H1 (cell line): ENCODE measurements around the gene CCNY. TPM values are rescaled to one million over a fixed set of nuclear protein-coding genes. Genes with fewer than 3 reads are reported as not detected.

Experiments
- MAFK ChIP-seq: IDR thresholded peaks from 2 replicates; pipeline ENCODE4 v1.6.1; 2012; ENCODE audit warnings: low read depth, mild to moderate bottlenecking, improper control_type of control experiment, low read length
- POLR2AphosphoS5 ChIP-seq: IDR thresholded peaks from 2 replicates; pipeline ENCODE4 v1.6.1; 2011; ENCODE audit warnings: low read depth, low read length
- SP4 ChIP-seq: IDR thresholded peaks from 2 replicates; pipeline ENCODE4 v1.6.1; 2012; ENCODE audit warnings: low read length, inconsistent platforms
- TCF12 ChIP-seq: IDR thresholded peaks from 2 replicates; pipeline ENCODE4 v1.6.1; 2011; ENCODE audit warnings: low read depth, mild to moderate bottlenecking, low read length
- polyA plus RNA-seq, 7 experiments: library from polyadenylated mRNA; depleted of rRNA in 3 of 7; stranded (reverse) in 5 of 7; unstranded in 2 of 7; fragments of >200 nt in 5 of 7; fragments of 200-250 nt in 2 of 7; gene quantifications; 1 replicate in 5 of 7; 2 replicates in 1 of 7; 4 replicates in 1 of 7; pipeline versions ENCODE4 v1.2.1 to v1.2.3, GENCODE V29; 2011 to 2013; ENCODE audit warnings: missing spikeins in 2 of 7, mixed read lengths in 2 of 7
- total RNA-seq: library from RNA; stranded (reverse); fragmentation: NEBNext Ultra II Directional; extraction: Animal tissue kit (Norgen Biotek cat#: 25700); gene quantifications from 2 replicates; pipeline ENCODE4 v1.2.1, GENCODE V29; 2021
- TF ChIP-seq, protein P1 (sequence below): fragments of 300-600 bp; sonication (generic); IDR thresholded peaks from 2 replicates; pipeline ENCODE4 v1.7.1; 2012; ENCODE audit warnings: low read length, moderate library complexity, mild to moderate bottlenecking, inconsistent platforms; ENCODE audit not compliant: insufficient replicate concordance

CCNY gene
- total and polyA plus RNA-seq, 2 of the 8 experiments (the other 6 are each of a cell fraction or from before 2014, with no cell fraction given), result 25.3 to 68.2 TPM

DNA sequence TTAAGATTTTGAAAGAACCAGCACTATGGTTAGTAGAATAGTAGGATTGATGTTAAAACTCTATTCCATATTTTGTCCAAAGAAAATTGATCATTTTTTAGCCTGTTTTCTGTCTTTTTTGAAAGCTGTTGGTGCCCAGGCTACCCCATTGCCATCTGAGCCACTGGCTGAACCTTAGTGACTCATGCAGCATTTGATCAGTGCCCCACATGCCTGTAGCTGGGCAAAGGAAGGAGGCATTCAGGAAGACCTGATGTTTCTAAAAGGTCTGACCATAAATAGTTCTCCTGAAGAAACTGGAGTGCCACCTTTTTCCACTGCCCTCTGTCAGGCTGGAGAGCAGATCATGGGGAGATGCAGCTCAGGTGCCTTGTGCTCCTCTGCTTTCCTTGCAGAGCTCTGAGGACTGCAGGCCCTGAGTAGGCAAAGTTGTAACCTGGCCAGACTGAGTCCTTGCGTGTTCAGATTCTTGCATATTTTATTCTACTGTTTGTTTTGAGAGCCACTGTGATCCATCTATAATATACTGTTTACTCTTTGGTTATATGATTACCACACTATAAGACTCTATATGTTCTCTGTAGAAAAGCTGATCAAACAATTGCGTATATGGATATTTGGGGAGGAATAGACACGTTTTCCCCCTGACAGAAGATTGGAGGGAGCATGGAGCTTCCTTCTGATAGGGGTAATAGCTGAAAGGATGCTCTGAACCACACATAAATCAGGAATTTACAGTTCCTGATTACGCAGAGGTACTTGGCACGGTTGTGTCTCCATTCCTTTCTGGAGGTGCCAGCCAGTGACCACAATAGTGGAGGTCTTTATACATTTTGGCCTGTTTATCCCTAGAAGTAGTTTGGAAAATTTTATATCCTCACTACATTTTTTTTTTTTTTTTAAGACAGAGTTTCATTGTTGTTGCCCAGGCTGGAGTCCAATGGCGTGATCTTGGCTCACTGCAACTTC, 219.9 kb downstream of the CCNY start (continued):
- TF ChIP-seq MAFK, result no peak
- TF ChIP-seq SP4, result no peak
- no peak for TF ChIP-seq POLR2AphosphoS5
- TF ChIP-seq TCF12, result no peak
- TF ChIP-seq, protein P1, sequence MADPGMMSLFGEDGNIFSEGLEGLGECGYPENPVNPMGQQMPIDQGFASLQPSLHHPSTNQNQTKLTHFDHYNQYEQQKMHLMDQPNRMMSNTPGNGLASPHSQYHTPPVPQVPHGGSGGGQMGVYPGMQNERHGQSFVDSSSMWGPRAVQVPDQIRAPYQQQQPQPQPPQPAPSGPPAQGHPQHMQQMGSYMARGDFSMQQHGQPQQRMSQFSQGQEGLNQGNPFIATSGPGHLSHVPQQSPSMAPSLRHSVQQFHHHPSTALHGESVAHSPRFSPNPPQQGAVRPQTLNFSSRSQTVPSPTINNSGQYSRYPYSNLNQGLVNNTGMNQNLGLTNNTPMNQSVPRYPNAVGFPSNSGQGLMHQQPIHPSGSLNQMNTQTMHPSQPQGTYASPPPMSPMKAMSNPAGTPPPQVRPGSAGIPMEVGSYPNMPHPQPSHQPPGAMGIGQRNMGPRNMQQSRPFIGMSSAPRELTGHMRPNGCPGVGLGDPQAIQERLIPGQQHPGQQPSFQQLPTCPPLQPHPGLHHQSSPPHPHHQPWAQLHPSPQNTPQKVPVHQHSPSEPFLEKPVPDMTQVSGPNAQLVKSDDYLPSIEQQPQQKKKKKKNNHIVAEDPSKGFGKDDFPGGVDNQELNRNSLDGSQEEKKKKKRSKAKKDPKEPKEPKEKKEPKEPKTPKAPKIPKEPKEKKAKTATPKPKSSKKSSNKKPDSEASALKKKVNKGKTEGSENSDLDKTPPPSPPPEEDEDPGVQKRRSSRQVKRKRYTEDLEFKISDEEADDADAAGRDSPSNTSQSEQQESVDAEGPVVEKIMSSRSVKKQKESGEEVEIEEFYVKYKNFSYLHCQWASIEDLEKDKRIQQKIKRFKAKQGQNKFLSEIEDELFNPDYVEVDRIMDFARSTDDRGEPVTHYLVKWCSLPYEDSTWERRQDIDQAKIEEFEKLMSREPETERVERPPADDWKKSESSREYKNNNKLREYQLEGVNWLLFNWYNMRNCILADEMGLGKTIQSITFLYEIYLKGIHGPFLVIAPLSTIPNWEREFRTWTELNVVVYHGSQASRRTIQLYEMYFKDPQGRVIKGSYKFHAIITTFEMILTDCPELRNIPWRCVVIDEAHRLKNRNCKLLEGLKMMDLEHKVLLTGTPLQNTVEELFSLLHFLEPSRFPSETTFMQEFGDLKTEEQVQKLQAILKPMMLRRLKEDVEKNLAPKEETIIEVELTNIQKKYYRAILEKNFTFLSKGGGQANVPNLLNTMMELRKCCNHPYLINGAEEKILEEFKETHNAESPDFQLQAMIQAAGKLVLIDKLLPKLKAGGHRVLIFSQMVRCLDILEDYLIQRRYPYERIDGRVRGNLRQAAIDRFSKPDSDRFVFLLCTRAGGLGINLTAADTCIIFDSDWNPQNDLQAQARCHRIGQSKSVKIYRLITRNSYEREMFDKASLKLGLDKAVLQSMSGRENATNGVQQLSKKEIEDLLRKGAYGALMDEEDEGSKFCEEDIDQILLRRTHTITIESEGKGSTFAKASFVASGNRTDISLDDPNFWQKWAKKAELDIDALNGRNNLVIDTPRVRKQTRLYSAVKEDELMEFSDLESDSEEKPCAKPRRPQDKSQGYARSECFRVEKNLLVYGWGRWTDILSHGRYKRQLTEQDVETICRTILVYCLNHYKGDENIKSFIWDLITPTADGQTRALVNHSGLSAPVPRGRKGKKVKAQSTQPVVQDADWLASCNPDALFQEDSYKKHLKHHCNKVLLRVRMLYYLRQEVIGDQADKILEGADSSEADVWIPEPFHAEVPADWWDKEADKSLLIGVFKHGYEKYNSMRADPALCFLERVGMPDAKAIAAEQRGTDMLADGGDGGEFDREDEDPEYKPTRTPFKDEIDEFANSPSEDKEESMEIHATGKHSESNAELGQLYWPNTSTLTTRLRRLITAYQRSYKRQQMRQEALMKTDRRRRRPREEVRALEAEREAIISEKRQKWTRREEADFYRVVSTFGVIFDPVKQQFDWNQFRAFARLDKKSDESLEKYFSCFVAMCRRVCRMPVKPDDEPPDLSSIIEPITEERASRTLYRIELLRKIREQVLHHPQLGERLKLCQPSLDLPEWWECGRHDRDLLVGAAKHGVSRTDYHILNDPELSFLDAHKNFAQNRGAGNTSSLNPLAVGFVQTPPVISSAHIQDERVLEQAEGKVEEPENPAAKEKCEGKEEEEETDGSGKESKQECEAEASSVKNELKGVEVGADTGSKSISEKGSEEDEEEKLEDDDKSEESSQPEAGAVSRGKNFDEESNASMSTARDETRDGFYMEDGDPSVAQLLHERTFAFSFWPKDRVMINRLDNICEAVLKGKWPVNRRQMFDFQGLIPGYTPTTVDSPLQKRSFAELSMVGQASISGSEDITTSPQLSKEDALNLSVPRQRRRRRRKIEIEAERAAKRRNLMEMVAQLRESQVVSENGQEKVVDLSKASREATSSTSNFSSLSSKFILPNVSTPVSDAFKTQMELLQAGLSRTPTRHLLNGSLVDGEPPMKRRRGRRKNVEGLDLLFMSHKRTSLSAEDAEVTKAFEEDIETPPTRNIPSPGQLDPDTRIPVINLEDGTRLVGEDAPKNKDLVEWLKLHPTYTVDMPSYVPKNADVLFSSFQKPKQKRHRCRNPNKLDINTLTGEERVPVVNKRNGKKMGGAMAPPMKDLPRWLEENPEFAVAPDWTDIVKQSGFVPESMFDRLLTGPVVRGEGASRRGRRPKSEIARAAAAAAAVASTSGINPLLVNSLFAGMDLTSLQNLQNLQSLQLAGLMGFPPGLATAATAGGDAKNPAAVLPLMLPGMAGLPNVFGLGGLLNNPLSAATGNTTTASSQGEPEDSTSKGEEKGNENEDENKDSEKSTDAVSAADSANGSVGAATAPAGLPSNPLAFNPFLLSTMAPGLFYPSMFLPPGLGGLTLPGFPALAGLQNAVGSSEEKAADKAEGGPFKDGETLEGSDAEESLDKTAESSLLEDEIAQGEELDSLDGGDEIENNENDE, result no peak
